IMR-90 (cell line): ENCODE data around the gene ZNF558. TPM values are rescaled to one million over a fixed set of nuclear protein-coding genes. Genes with fewer than 3 reads are reported as not detected.

ENCODE experiments used
- ATAC-seq: fragments of 200-7000 bp; cut with Tn5 transposase; 2 replicates; pipeline ENCODE4 v1.9.1; 2020; ENCODE audit warnings: low read depth, mild to moderate bottlenecking, moderate library complexity
- BruUV-seq: library from RNA; stranded (reverse); fragments of 400-500 nt; replicated peaks from 2 replicates; lab custom pipeline; 2021; lab: Mats Ljungman, UMichigan
- CTCF ChIA-PET: fragments of 300-600 bp; formaldehyde crosslinking; extraction: SDS; loops from one replicate; lab custom pipeline; 2021; ENCODE audit warnings: antibody characterized with exemption; lab: Yijun Ruan, JAX
- POLR2A ChIA-PET: fragments of 300-600 bp; sonication (Branson Sonifier 250); formaldehyde crosslinking; loops from one replicate; lab custom pipeline; 2022; ENCODE audit warnings: antibody characterized with exemption; ENCODE audit not compliant: unreplicated experiment; lab: Charles Lee
- DNase-seq: peaks from one replicate; pipeline ENCODE4 v3.0.0; 2013
- H2AFZ ChIP-seq: replicated peaks from 2 replicates; pipeline ENCODE3; 2013; ENCODE audit warnings: low read length, mild to moderate bottlenecking; ENCODE audit not compliant: poor library complexity
- H2AK5ac ChIP-seq: 2 replicates; pipeline ENCODE4 v1.6.1; 2013; ENCODE audit warnings: low read depth, low read length, inconsistent platforms
- H2AK9ac ChIP-seq: replicated peaks from 2 replicates; pipeline ENCODE3; 2013; ENCODE audit warnings: mild to moderate bottlenecking, low read depth, low read length, moderate library complexity; ENCODE audit not compliant: poor library complexity
- H2BK120ac ChIP-seq: 2 replicates; pipeline ENCODE4 v1.6.1; 2013; ENCODE audit warnings: low read depth, low read length, inconsistent platforms
- H2BK15ac ChIP-seq: 3 replicates; pipeline ENCODE4 v1.6.1; 2013; ENCODE audit warnings: low read depth, low read length, inconsistent platforms
- H2BK20ac ChIP-seq: 2 replicates; pipeline ENCODE4 v1.6.1; 2013; ENCODE audit warnings: low read depth, mild to moderate bottlenecking, inconsistent platforms, low read length, moderate library complexity
- H2BK5ac ChIP-seq: 2 replicates; pipeline ENCODE4 v1.6.1; 2013; ENCODE audit warnings: mild to moderate bottlenecking, low read depth, low read length, inconsistent platforms; ENCODE audit not compliant: poor library complexity, severe bottlenecking
- H3K14ac ChIP-seq: replicated peaks from 2 replicates; pipeline ENCODE4 v1.6.1; 2013; ENCODE audit warnings: low read depth, low read length, inconsistent platforms
- H3K18ac ChIP-seq: 2 replicates; pipeline ENCODE4 v1.6.1; 2013; ENCODE audit warnings: low read depth, low read length, control low read depth
- H3K23ac ChIP-seq: 2 replicates; pipeline ENCODE4 v1.6.1; 2013; ENCODE audit warnings: low read depth, low read length, inconsistent platforms
- H3K27ac ChIP-seq: 2 replicates; pipeline ENCODE4 v1.5.1; 2013; ENCODE audit warnings: mild to moderate bottlenecking, control low read depth, low read length; ENCODE audit not compliant: insufficient read depth
- H3K27me3 ChIP-seq: 2 replicates; pipeline ENCODE4 v1.6.1; 2013; ENCODE audit warnings: low read length; ENCODE audit not compliant: control insufficient read depth, insufficient read depth
- H3K36me3 ChIP-seq: 2 replicates; pipeline ENCODE4 v1.6.1; 2013; ENCODE audit warnings: low read length, mixed read lengths; ENCODE audit not compliant: control insufficient read depth, insufficient read depth
- H3K4ac ChIP-seq: 2 replicates; pipeline ENCODE4 v1.6.1; 2013; ENCODE audit warnings: low read depth, low read length, inconsistent platforms
- H3K4me1 ChIP-seq: 2 replicates; pipeline ENCODE4 v1.6.1; 2013; ENCODE audit warnings: low read length, mixed read lengths; ENCODE audit not compliant: control insufficient read depth, insufficient read depth
- H3K4me2 ChIP-seq: 2 replicates; pipeline ENCODE4 v1.6.1; 2013; ENCODE audit warnings: low read depth, mild to moderate bottlenecking, control low read depth, low read length, moderate library complexity
- H3K4me3 ChIP-seq: 2 replicates; pipeline ENCODE4 v1.5.1; 2013; ENCODE audit warnings: low read depth, mild to moderate bottlenecking, control low read depth, low read length, moderate library complexity; ENCODE audit not compliant: insufficient read depth
- H3K56ac ChIP-seq: 2 replicates; pipeline ENCODE4 v1.6.1; 2013; ENCODE audit warnings: low read length, inconsistent platforms; ENCODE audit not compliant: insufficient read depth; ENCODE audit errors: extremely low read depth
- H3K79me1 ChIP-seq, 2 experiments: 2 replicates each; pipeline ENCODE4 v1.6.1; 2013; ENCODE audit warnings: low read length in 2 of 2, inconsistent platforms in 1 of 2, low read depth in 1 of 2
- H3K9ac ChIP-seq: 2 replicates; pipeline ENCODE4 v1.6.1; 2013; ENCODE audit warnings: low read depth, low read length, control low read depth
- H3K9me1 ChIP-seq: 2 replicates; pipeline ENCODE4 v1.6.1; 2013; ENCODE audit warnings: low read length, inconsistent platforms; ENCODE audit not compliant: insufficient read depth
- H3K9me3 ChIP-seq: 2 replicates; pipeline ENCODE4 v1.6.1; 2013; ENCODE audit warnings: low read length; ENCODE audit not compliant: control insufficient read depth, insufficient read depth
- H4K20me1 ChIP-seq: 2 replicates; pipeline ENCODE4 v1.6.1; 2013; ENCODE audit warnings: low read length, inconsistent platforms; ENCODE audit not compliant: insufficient read depth
- H4K5ac ChIP-seq: 2 replicates; pipeline ENCODE4 v1.6.1; 2013; ENCODE audit warnings: mild to moderate bottlenecking, low read depth, low read length, control low read depth
- H4K8ac ChIP-seq, 2 experiments: 2 replicates each; pipeline ENCODE4 v1.6.1; 2013; ENCODE audit warnings: low read depth in 2 of 2, low read length in 2 of 2, control low read depth in 1 of 2, inconsistent platforms in 1 of 2
- H4K91ac ChIP-seq: 2 replicates; pipeline ENCODE4 v1.6.1; 2013; ENCODE audit warnings: low read depth, low read length, inconsistent platforms; ENCODE audit not compliant: insufficient read depth
- CEBPB ChIP-seq: IDR thresholded peaks from 2 replicates; pipeline ENCODE4 v1.6.1; 2012; ENCODE audit warnings: low read depth, low read length, improper control_type of control experiment
- MAFK ChIP-seq: IDR thresholded peaks from 2 replicates; pipeline ENCODE4 v1.6.1; 2012; ENCODE audit warnings: low read depth, low read length, improper control_type of control experiment
- NFE2L2 ChIP-seq: fragments of 150-350 bp; IDR thresholded peaks from 2 replicates; pipeline ENCODE4 v1.6.1; 2016; ENCODE audit warnings: low read depth, mild to moderate bottlenecking, low read length
- RCOR1 ChIP-seq: IDR thresholded peaks from 2 replicates; pipeline ENCODE4 v1.6.1; 2012; ENCODE audit warnings: mild to moderate bottlenecking, low read length, improper control_type of control experiment; ENCODE audit not compliant: insufficient replicate concordance
- RFX5 ChIP-seq: IDR thresholded peaks from 2 replicates; pipeline ENCODE4 v1.8.0; 2012; ENCODE audit warnings: low read depth, mild to moderate bottlenecking, low read length, moderate library complexity
- SMC3 ChIP-seq: fragments of 150-350 bp; IDR thresholded peaks from 2 replicates; pipeline ENCODE4 v1.6.1; 2016; ENCODE audit warnings: low read depth, mild to moderate bottlenecking, antibody characterized with exemption, low read length, moderate library complexity
- WGBS, 2 experiments: methylation state at CpG; one replicate each; pipeline versions ENCODE4 v1.1.5 to v1.1.7; 2013; ENCODE audit warnings: missing lambda C conversion rate in 2 of 2; ENCODE audit not compliant: insufficient read length in 1 of 2; ENCODE audit errors: extremely low coverage in 2 of 2; 5-methylcytosine and 5-hydroxymethylcytosine counted together
- dilution Hi-C: fragments of 300-500 bp; cut with HindIII; formaldehyde crosslinking; loops from one replicate; pipeline ENCODE4 v1.14.3; 2018; ENCODE audit warnings: low sequenced_read_pairs; ENCODE audit not compliant: unreplicated experiment
- in situ Hi-C: fragments of 300-500 bp; cut with MboI; formaldehyde crosslinking; loops from 3 replicates; pipeline ENCODE4 v1.14.3; 2019; ENCODE audit warnings: low sequenced_read_pairs, inconsistent platforms, mixed read lengths
- intact Hi-C: fragments of 100-400 bp; cut with micrococcal nuclease; formaldehyde crosslinking; loops from 2 replicates; pipeline ENCODE4 v1.10.0; 2022
- polyA plus RNA-seq, 3 experiments: library from polyadenylated mRNA; depleted of rRNA; stranded (reverse); fragments of >200 nt; gene quantifications; 2 replicates each; pipeline ENCODE4 v1.2.3, GENCODE V29; 2012; ENCODE audit warnings: low replicate concordance in 1 of 3
- total RNA-seq: library from RNA; depleted of rRNA; stranded (reverse); fragments of >200 nt; gene quantifications from 2 replicates; pipeline ENCODE4 v1.2.3, GENCODE V29; 2012

ZNF558 gene
- total and polyA plus RNA-seq, 2 of the 4 experiments (the other 2 are of a cell fraction), result 14.3 to 21.0 TPM

DNA sequence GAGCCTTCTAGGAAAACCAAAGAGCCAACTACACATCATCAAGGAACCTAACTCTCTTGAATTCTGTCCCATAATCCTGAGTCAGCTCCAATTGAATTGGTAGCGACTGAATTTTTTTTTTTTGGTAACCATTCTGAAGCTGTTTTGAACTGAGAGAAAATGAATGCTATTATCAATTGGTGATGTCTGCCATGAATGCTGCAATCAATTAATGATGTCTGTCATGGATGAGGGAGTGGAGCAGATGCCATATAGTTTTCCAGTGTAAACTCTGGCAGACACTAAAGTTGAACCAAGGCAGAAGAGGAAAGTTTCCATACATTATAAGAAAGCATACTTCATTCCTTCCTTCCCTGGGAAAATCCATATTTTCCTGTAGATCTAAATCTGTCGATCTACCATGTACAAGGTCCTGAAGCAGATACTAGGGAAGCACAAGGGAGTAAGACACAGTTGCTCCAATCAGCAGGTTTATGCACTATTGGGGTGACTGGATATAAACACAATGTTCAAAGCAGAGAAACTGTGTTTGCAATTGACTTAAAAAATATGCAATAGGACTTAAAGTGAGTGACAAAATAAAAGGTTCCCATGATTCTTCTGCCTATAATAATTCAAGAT, 48.9 kb upstream of the ZNF558 start:
- no TSS peak for BruUV-seq
- DNase-seq (no peak), ATAC-seq (no peak)
- H3K9ac ChIP-seq, result no peak overlapping the region
- H2AK9ac ChIP-seq, result no peak overlapping the region
- ChIA-PET POLR2A (no interaction called here), CTCF (no interaction called here)
- in situ Hi-C loops, result no loop called here
- no peaks in the 10 kb centered on the region for H3K79me1 ChIP-seq
- no peak overlapping the region for H2BK15ac ChIP-seq
- H4K20me1 ChIP-seq, result no peaks in the 10 kb centered on the region
- no peak overlapping the region for H3K18ac ChIP-seq
- H3K27me3 ChIP-seq, result no peaks in the 10 kb centered on the region
- peaks cover 35% of the 10 kb centered on the region for H3K9me3 ChIP-seq
- no peak overlapping the region for H3K27ac ChIP-seq
- no peak overlapping the region for H3K4me3 ChIP-seq
- no peak overlapping the region for H3K4ac ChIP-seq
- H4K8ac ChIP-seq, result no peak overlapping the region
- no peak overlapping the region for H3K4me2 ChIP-seq
- no peak overlapping the region for H2BK20ac ChIP-seq
- intact Hi-C loops, result no loop called here
- H4K5ac ChIP-seq, result no peak overlapping the region
- H3K23ac ChIP-seq, result no peak overlapping the region
- H3K4me1 ChIP-seq, result no peaks in the 10 kb centered on the region
- TF ChIP-seq RCOR1, result no peak
- no peak for TF ChIP-seq CEBPB
- TF ChIP-seq MAFK, result no peak
- TF ChIP-seq NFE2L2, result no peak
- TF ChIP-seq RFX5, result no peak
- no peak for TF ChIP-seq SMC3
- H3K56ac ChIP-seq, result no peak overlapping the region
- no peak overlapping the region for H2AK5ac ChIP-seq
- dilution Hi-C loops, result no loop called here
- WGBS, 2 experiments, result no CpG with 5 or more reads among the region's 2 CpGs
- no peaks in the 10 kb centered on the region for H3K36me3 ChIP-seq
- H3K14ac ChIP-seq, result no peak overlapping the region
- H2BK120ac ChIP-seq, result no peak overlapping the region
- no peak overlapping the region for H4K91ac ChIP-seq
- no peaks in the 10 kb centered on the region for H3K9me1 ChIP-seq
- H2AFZ ChIP-seq, result no peak overlapping the region
- H2BK5ac ChIP-seq, result no peak overlapping the region
